ENCODE measurements around the gene NEUROD1.
"Not testable (repeated sequence)": the region's sequence is repeated elsewhere in the genome, so short reads cannot be mapped to it uniquely, and the experiment has no call there.

Gene NEUROD1

DNA sequence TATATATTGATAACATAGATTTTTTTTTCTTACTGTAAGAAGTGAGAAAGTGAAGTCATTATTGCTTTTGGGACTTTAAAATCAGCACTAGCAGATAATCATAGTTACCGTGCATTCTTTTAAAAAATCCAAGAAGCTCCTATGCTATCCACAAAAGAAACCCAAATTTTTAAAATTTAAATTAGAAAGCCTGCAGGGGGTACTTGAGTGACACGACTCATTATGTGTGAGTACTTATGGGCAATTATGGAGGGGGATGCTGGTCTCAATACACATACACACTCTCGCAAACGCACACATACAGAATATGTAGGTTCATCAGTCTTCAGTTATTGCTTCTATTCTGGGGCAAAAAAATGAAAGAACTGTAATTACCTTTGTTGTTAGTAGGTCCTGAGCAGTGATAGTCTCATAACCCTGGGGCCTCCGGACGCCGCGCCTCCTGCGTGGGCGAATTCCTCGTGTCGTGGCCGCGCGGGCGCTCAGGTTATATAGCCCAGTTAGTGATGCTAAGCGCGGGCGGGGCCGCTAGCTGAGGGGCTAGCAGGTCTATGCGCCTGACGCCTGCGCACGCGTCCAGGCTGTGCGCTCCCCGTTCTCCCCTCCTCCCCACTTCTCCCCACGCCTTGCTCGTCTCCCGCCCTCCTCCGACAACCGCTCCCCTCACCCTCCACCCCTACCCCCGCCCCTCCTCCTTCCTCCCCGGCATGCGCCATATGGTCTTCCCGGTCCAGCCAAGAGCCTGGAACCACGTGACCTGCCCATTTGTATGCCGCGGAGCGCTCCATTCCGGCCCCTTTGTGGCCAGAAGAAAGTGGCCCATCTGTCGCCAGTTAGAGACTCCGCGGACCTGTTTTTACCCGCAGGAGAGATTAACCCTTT lies at the start of gene NEUROD1:
TSS of gene NEUROD1 (minus strand) at position 463 of the 882 bp plus-strand sequence. CDS start 1,657 bp downstream, outside the sequence.
- DNase-seq (ENCODE audit: low read depth) = no peak

DNA sequence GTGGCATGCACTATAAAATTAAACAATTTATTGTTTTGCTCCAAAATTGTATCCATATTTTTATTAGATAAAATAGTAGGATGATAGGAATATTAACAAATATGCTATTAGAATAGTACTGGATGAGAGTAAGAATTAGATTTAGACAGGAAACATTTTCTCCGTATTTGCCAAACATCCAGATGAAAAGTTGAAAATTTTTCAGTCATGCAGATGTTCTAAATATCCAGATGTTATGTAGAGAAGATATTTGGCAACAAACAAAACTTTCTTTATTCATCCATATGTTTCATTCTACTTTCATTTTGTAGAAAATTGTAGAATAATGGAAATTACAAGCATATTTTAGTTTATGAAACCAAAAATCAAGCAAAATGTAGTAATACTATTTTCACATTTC lies 45.2 kb upstream of the NEUROD1 start:
- DNase-seq (ENCODE audit: low read depth) = no peak

DNA sequence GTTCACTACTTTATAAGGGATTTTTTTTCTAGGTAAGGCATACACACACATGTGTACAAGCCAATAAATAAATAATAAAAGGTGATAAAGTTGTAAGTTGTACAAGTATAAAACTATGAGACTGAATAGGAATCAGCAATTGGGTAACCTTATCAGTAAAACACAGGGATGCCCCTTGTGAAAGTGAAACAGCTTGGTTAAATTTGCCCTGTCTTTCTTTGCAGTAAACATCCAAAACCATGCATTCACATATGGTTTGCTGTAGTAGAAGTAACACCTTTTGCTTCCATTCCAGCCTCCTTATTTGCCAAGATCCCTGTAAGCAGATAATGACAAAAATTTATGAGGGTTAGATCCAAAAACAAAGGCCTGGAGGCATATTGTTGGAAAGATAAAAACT lies 44.3 kb upstream of the NEUROD1 start:
- DNase-seq (ENCODE audit: low read depth) = no peak

DNA sequence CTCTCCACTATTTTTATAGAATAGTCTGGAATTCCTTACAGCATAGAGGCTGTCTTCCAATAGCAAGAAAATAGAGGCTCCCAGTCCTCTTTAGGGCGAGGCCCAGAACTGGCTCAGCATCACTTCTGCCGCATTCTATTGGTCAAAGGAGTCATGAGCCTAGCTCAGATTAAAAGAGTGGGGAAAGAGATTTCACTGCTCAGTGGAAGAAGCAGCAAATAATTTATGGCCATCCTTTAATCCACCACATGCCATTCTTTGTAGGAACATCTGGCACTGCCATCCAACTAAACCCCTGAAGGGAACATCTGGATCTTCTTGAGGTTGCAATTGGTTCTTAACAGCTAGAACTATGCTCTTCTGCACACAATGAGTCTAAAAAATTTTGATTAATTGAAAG lies 43.4 kb upstream of the NEUROD1 start:
- DNase-seq (ENCODE audit: low read depth) = no peak

DNA sequence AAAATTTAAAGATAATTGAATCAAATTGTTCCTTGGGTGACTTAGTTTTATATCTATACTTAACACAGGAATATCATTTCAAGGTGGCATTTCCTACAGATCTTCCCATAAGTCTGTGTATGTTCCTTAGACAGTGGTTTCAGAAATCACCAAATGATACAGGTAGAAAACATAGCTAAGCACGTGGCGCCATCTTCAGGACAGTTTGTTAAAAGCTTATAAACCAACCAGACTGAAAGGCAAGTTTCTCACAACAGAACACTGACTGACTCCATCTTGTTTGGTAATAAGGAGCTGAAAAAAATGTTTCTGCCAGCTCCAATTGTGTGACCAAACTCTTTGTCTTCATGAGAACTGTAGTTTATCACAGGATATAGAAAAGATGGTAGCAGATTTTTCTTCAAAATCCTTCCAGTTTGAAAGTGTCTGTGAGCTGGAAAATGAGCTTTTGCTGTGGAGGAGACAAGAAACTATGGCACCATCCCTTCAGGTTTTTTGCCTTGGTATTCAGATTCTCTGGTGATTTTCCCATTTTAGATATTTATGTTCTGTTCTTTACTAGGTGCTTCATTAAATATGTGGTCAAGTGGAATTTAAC lies 34.8 kb upstream of the NEUROD1 start:
- peak; percentile 26 for DNase-seq (ENCODE audit: low read depth)

DNA sequence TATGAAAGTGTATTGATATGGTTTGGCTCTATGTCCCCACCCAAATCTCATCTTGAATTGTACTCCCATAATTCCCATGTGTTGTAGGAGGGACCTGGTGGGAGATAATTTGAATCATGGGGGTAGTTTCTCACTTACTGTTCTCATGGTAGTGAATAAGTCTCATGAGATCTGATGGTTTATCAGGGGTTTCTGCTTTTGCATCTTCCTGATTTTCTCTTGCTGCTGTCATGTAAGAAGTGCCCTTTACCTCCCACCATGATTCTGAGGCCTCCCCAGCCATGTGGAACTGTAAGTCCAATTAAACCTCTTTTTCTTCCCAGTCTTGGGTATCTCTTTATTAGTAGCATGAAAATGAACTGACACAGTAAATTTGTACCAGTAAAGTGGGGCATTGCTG lies 30.7 kb upstream of the NEUROD1 start:
- DNase-seq (ENCODE audit: low read depth) = not testable (repeated sequence)

DNA sequence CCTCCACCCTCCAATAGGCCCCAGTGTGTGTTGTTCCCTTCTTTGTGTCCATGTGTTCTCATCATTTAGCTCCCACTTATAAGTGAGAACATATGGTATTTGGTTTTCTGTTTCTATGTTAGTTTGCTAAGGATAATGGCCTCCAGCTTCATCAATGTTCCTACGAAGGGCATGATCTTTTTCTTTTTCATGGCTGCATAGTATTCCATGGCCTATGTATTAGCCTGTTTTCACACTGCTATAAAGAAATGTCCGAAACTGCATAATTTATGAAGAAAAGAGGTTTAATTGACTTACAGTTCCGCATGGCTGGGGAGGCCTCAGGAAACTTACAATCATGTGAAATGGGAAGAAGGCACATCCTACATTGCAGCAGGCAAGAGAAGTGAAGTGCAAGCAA lies 22.2 kb upstream of the NEUROD1 start:
- DNase-seq (ENCODE audit: low read depth) = not testable (repeated sequence)

DNA sequence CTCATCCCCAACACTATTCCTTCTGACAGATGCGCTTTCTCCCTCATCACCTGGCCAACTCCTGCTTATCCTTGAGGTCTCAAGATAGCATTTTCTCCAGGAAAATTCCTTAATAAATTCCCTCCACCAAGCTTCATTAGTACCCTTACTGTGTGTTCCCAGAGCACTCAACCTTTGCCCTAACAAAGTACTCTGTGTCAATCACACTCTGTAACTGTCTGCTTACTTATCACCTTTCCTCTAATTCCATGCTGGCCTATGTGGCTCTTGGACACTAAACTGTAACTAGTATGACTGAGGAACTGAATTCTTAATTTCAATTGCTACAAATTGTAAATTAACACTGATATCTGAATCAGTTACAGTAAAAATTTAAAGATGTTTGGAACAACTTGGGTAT lies 17.9 kb upstream of the NEUROD1 start:
- DNase-seq (ENCODE audit: low read depth) = no peak

DNA sequence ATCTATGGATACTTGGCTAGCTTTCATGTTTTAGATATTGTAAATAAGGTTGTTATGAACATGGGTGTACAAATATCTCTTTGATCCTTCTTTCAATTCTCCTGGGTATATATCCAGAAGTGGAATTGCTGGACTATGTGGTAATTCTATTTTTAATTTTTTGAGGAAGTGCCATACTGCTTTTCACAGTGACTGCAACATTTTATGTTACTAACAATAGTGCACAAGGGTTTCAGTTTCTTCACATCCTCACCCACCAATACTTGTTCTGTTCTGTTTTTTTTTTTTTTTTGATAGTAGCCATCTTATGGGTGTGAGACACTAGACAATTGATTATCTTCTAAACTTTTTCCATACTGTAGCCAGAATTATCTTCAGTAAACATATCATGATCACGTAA lies 17.3 kb upstream of the NEUROD1 start:
- DNase-seq (ENCODE audit: low read depth) = no peak

DNA sequence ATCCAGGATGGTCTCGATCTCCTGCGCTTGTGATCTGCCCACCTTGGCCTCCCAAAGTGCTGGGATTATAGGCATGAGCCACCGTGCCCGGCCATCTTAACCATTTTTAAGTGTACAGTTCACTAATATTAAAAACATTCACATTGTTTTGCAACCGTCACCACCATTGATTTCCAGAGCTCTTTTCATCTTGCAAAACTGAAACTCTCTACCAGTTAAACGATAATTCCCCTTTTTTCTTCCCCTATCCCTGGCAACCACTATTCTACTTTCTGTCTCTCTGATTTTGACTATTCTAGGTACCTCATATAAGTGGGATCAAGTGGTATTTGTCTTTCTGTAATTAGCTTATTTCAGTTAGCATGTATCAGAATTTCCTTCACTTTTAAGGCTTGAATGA lies 16.8 kb upstream of the NEUROD1 start:
- DNase-seq (ENCODE audit: low read depth) = no peak

DNA sequence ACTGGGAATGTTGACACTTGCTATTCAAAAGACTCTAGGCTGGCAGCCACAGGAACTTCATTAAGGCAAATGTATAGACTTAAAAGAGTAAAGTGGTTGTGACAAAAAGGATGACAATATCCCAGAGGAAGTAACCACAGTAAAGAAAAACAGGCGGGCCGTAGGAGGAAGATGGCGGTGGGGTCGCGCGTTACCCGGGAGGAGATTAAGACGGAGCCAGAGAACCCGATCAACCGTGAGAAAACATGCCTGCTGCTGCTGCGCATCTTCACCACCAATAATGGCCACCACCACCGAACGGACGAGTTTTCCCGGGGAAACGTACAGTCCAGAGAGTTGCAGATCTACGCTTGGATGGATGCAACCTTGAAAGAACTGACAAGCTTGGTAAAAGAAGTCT lies 14.0 kb upstream of the NEUROD1 start:
- DNase-seq (ENCODE audit: low read depth) = no peak

DNA sequence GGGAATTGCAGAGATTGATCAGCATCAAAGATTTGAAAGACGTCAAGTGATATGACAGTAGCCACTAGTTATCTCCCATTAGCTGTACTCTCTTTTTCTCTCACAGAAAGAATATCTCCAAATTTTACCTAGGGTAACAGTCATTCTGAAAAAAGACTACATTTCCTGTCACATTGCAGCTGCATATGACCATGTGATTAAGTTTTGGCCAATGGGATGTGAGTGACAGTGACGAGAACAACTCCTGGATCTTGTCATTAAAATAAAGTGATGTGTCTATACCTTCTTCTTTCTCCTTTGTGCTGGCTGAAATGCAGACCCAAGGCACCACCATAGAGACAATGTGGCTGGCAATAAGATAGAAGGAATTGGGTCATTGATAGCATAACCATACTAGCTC lies 10.5 kb upstream of the NEUROD1 start:
- DNase-seq (ENCODE audit: low read depth) = no peak

DNA sequence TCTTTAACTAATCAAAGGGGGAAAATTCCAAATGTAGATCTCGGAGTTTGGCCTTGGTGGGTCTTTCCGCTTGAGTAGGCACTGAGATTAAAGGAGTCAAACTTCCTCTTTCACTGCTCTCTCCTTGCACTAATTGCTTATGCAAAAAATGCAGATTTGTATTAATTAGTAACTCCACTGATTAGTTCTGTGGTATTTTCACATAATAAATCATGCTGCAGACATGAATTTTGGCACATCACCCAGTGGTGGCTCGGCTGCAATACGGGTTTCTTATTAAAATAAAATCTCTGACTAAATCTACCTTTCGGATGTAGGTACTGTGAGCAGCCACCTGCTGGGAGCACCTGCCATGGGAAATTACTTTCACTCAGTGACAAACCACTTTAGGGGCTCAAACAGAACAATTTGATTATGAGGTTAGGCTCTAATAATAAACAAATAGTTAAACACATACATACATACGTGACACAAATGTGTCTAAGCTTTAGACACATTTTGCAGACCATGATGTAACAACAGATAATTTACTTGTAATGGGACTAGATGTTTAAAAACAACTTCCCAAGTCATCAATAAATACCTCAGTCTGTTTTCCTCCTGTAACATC lies 6.4 kb upstream of the NEUROD1 start:
- no peak for DNase-seq (ENCODE audit: low read depth)

DNA sequence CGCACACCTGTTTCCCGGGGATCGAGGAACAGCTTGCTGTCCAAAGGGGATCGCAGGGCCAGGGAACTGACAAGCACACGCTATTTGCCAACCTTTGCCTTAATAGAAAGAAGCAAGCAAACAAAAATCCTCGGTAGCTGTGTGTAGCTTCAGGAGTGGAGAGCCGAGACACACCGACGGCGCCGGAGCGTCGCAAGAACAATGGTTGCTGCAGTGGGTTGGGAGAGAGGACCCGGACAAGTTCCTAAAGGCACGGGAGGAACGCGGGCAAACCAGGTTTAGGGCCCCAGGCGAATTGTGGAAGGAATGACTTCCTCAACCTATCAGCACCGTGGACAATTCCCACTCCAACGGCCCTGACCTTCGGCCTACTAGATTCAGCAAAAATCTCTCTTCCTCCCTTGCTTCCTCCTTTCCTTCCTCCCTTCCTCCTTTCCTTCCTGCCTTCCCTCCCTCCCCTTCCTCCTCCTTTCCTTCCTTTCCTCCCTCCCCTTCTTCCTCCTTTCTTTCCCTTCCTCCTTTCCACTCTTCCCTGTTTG lies 4.9 kb upstream of the NEUROD1 start:
- DNase-seq (ENCODE audit: low read depth) = no peak

DNA sequence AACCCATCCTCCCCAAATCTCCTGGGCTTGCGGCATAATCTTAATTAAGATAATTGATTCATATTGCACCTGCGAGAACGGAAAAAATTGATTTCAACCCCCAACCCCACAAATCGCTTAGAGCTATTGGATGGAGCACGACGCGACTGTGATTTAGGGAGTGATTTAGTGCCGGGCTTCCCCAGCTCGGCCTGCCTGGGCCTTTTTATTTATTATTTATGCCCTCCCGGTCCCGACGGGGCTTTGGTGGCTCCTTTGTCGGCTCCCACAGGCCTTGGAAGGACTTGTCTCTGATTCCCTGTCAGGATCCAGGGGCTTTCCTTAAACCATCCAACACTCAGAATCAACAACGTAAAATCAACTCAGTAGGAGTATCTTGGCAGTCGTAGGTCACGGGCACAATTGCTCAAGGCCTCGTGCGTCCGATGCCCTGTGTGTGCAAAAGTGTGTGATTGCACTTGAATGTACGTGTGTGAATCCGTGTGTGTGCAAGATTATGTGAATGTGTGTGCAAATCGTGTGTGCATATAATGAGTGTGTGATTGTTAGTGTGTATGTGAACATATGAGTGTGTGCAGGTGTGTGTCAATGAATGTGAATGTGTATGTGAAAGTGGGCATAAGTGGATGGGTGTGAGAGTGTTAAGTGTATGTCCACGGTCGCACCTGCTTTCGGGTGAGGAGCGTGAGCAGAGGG lies 4.3 kb upstream of the NEUROD1 start:
- no peak for DNase-seq (ENCODE audit: low read depth)

DNA sequence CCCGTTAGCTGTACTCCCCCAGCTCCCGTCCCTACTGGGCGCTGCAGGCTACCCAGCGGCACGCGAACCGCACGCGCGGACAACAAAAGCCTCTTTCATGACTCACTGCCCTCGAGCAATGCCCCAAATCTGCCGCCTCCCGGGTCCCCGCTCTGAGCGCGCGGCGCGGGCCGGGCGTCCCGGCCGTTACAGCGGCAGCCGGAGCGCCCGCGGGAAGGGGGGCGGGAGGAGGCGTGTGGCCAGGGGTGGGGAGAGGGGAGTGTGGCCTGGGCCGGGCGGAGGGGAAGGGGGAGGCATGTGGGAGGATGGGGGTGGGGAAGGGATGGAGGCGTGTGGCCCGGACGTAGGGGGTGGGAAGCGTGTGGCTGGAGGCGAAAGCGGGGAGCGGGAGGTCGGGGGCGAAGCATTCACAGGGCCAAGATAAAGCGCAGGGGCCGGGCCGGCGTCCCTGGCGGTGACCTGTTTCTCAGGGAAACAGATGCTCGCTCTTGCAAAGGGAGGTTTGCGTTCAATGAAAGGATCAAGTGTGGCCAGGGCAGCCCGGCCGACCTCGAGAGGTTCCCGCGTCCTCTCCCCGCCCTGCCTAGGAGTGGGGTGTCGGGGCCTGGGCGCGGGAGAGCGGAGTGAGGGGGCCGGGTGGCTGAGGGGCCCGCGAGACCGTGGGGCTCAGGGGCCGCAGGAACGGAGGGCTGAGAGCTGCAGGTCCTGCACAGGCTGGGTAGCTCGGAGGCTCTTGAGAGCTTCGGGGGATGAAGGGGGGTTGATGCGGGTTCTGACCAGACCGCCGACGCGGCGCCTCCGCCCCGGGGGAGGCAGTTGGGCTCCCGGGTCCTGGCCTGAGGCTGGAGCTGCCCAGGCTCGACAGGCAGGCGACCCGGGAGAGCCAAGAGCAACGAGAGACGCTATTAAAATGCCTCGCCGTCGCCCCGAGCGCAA lies 3.5 kb upstream of the NEUROD1 start:
- no peak for DNase-seq (ENCODE audit: low read depth)

DNA sequence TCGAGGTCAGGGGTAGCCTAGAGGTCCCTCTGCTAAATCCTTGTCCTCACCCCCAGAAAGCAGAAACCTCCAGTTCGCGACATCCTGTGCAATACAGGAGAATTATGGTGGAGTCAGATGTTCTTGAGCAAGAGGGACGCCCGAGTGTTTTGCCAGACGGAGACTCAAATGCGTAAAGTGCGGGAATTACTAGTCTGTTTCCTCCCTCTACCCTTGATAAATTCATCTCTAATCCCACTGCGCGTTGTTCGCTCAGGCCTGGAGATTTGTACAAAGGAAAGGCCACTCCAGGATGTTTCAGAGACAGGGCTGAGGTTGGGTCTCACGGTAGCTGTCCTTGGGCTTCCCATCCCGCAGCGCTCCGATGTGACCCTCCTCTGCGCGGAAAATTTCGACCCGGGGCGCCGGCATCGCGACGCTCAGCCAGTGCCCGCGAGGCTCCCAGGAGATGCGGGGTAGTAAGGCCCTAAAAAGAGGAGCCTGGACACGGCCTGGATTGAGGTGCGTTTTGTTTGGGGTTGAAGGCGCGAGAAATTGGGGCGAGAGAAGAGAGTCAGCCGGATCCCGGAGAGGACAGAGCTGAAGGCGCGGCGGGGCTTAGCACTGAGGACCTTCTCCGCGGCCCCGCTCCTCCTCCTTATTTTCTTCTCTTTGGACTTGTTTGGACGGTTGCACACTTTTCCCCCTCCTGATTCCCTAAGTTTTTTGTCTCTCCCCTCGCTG lies 2.6 kb upstream of the NEUROD1 start:
- no peak for DNase-seq (ENCODE audit: low read depth)

DNA sequence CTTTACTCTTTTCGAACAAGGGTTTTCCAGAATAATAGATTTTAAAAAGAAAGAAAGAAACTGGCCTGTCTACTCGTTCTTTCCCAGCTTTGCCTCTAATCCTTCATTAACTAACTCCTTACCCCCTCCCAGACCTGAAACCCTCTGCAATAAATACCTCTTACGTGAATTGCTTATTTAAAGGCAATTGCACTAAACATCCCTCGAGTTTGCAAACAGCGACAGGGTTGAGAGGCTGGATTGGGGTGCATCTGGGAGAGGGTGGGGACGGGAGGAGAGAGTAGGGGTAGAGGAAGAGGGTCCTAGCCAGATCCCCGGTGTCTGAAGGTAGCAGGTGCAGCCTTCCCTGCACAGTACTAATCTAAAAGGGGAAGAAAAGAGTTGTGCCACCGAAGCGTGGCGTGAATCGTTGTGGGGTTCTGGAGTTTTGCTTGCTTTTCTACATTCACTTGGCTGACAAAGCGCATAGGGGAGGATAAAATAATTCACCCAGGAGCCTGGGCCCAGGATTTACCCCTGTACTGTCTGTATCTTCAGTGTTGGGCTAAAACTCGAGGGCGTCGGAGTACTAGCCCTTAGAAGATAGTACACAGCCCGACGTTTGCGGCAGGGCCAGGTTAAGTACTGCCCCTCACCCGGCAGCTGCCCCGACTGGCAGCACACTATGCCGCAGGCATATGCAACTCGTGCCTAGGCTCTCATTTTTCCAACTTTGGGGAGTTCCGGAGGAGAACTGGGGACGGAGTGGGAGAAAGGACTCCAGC lies 1.9 kb upstream of the NEUROD1 start:
- DNase-seq (ENCODE audit: low read depth) = no peak

DNA sequence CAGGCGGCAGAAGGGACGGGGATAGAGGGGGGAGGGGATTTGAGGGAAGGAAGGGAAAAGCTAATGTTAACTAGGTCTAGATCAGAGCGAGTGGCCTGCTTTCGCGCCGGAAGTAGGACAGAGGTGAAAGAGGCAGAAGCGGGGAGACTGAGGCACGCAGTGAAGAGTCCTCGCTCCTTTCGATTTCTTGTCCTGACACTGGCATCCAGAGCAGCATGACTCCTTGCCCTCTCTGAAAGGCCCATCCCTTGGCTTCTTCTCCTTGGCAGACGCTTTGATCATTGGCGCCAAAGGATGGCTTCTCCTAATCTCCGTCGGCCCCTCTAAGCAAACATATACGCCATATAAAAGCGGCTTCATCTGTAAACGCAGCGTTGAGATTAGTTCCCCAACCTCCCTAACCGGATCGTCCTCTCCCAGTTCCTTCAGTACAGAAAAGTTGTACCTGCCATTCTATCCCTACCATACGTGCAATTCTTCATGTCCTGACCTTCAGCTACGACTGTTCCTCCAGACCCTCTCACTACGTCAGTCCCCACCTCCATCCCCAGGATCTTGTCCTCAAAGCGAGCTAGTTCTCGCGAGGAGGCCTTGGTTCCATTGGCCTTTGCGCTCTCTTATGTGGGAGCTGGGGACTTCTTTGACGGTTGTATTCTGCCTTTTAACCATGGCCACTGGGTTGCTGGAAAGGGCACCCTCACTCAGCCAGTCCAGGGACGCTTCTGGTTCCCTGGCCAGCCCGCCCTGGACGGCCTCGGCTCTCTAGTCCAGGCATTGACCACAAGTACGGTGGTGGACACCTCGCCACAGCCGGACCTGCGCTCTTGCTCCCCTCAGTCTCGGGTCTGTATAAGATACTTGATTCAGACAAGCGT lies 857 bp upstream of the NEUROD1 start:
- DNase-seq (ENCODE audit: low read depth) = no peak

Measured in activated T-helper 1 cell treated with Interleukin-2 at 50 U/mL for 16 hours (primary cell).